Endodermal cell (in vitro differentiated cells): ENCODE results near the gene ZNF562. TPM values are rescaled to one million over a fixed set of nuclear protein-coding genes. Genes with fewer than 3 reads are reported as not detected.

Source experiments
- DNase-seq: peaks from one replicate; pipeline ENCODE4 v3.0.0-alpha.2; 2017
- H3K27ac ChIP-seq: 2 replicates; pipeline ENCODE4 v1.5.1; 2013; ENCODE audit warnings: mild to moderate bottlenecking, low read depth, low read length, moderate library complexity
- H3K27me3 ChIP-seq: 2 replicates; pipeline ENCODE4 v1.6.1; 2013; ENCODE audit warnings: mild to moderate bottlenecking, low read length, moderate library complexity; ENCODE audit not compliant: insufficient read depth, control insufficient read depth, poor library complexity, severe bottlenecking
- H3K36me3 ChIP-seq: 2 replicates; pipeline ENCODE4 v1.7.0; 2013; ENCODE audit warnings: mild to moderate bottlenecking, low read length, moderate library complexity; ENCODE audit not compliant: control insufficient read depth, insufficient read depth
- H3K4me1 ChIP-seq: one replicate; pipeline ENCODE4 v1.7.0; 2013; ENCODE audit warnings: low read length; ENCODE audit not compliant: control insufficient read depth, insufficient read depth
- H3K4me3 ChIP-seq: 2 replicates; pipeline ENCODE4 v1.5.1; 2013; ENCODE audit warnings: mild to moderate bottlenecking, low read length, moderate library complexity
- H3K9ac ChIP-seq: 2 replicates; pipeline ENCODE4 v1.6.1; 2013; ENCODE audit warnings: mild to moderate bottlenecking, low read length, moderate library complexity; ENCODE audit not compliant: poor library complexity, severe bottlenecking; ENCODE audit errors: extremely low read depth
- H3K9me3 ChIP-seq: 2 replicates; pipeline ENCODE4 v1.6.1; 2013; ENCODE audit warnings: mild to moderate bottlenecking, low read length, moderate library complexity; ENCODE audit not compliant: control insufficient read depth
- H3K27ac Mint-ChIP-seq: 2 replicates; pipeline ENCODE4 v1.8.0; 2020; ENCODE audit warnings: mixed read lengths
- H3K27me3 Mint-ChIP-seq: 2 replicates; pipeline ENCODE4 v1.8.0; 2021; ENCODE audit warnings: mild to moderate bottlenecking, mixed read lengths; ENCODE audit not compliant: insufficient read depth
- H3K36me3 Mint-ChIP-seq: 2 replicates; pipeline ENCODE4 v1.8.0; 2020; ENCODE audit warnings: low read depth, mixed read lengths
- H3K4me1 Mint-ChIP-seq: 2 replicates; pipeline ENCODE4 v1.8.0; 2020; ENCODE audit warnings: mixed read lengths
- H3K4me3 Mint-ChIP-seq: 2 replicates; pipeline ENCODE4 v1.8.0; 2020; ENCODE audit warnings: mild to moderate bottlenecking, moderate library complexity, mixed read lengths
- H3K9me3 Mint-ChIP-seq: 2 replicates; pipeline ENCODE4 v1.8.0; 2020; ENCODE audit warnings: mild to moderate bottlenecking, mixed read lengths
- whole genome bisulfite sequencing, 2 experiments: methylation state at CpG; one replicate each; pipeline versions ENCODE4 v1.1.5 to v1.1.7; 2013; ENCODE audit warnings: missing lambda C conversion rate in 2 of 2, mixed read lengths in 1 of 2; ENCODE audit not compliant: insufficient coverage in 1 of 2, insufficient read length in 1 of 2; 5-methylcytosine and 5-hydroxymethylcytosine counted together
- total RNA-seq, 2 donors: library from RNA; stranded (reverse); fragmentation: NEBNext Ultra II Directional in 1 of 2; extraction: Animal tissue kit (Norgen Biotek cat#: 25700) in 1 of 2; gene quantifications; 2 replicates in 1 of 2; 3 replicates in 1 of 2; pipeline ENCODE4 v1.2.1, GENCODE V29; 2021
- TF ChIP-seq, protein P1 (sequence below): fragments of 200-600 bp; sonication (generic); conservative IDR thresholded peaks from 2 replicates; pipeline ENCODE4 v1.5.0; 2021; ENCODE audit warnings: antibody characterized with exemption, mild to moderate bottlenecking

Gene ZNF562
- total RNA-seq, 2 donors from 2014 or later, result 1.9 to 15.5 TPM

DNA sequence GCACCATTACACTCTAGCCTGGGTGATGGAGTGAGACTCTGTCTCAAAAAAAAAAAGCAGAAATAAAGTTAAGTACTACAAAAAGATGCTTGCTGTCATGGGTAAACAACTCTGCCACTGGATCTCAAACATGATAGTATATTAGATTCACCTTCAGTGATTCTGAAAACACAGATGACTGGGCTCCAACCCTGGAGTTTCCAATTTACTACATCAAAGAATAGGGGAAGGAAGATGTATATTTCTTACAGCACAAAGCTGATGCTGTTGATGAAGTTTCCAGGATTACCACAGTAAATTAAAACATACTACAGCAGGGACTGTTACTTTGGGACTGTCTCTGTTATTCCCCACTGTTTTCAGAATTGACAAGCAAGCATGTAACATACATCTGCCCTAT, 59.1 kb downstream of the ZNF562 start:
- no peaks in the 10 kb centered on the region for H3K27me3 Mint-ChIP-seq
- Histone ChIP-seq H3K4me3 (no peak overlapping the region), H3K9ac (no peak overlapping the region), H3K27ac (no peak overlapping the region), H3K36me3 (peaks cover 85% of the 10 kb centered on the region), H3K27me3 (no peaks in the 10 kb centered on the region), H3K4me1 (no peaks in the 10 kb centered on the region), H3K9me3 (peaks cover 53% of the 10 kb centered on the region)
- DNase-seq, result no peak
- no peak overlapping the region for H3K4me3 Mint-ChIP-seq
- TF ChIP-seq, protein P1, sequence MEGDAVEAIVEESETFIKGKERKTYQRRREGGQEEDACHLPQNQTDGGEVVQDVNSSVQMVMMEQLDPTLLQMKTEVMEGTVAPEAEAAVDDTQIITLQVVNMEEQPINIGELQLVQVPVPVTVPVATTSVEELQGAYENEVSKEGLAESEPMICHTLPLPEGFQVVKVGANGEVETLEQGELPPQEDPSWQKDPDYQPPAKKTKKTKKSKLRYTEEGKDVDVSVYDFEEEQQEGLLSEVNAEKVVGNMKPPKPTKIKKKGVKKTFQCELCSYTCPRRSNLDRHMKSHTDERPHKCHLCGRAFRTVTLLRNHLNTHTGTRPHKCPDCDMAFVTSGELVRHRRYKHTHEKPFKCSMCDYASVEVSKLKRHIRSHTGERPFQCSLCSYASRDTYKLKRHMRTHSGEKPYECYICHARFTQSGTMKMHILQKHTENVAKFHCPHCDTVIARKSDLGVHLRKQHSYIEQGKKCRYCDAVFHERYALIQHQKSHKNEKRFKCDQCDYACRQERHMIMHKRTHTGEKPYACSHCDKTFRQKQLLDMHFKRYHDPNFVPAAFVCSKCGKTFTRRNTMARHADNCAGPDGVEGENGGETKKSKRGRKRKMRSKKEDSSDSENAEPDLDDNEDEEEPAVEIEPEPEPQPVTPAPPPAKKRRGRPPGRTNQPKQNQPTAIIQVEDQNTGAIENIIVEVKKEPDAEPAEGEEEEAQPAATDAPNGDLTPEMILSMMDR, result no peak
- peaks cover 83% of the 10 kb centered on the region for H3K36me3 Mint-ChIP-seq
- H3K9me3 Mint-ChIP-seq, result peaks cover 47% of the 10 kb centered on the region
- peaks cover 1% of the 10 kb centered on the region for H3K4me1 Mint-ChIP-seq
- H3K27ac Mint-ChIP-seq, result no peak overlapping the region

GRCh38 chr19:9610484-9611113, 64.3 kb downstream of the ZNF562 start:
- Histone ChIP-seq H3K4me1 (no peaks in the 10 kb centered on the region), H3K4me3 (peak overlapping the region; percentile 48), H3K9me3 (peaks cover 75% of the 10 kb centered on the region), H3K9ac (no peak overlapping the region), H3K36me3 (peaks cover 77% of the 10 kb centered on the region), H3K27ac (no peak overlapping the region), H3K27me3 (no peaks in the 10 kb centered on the region)
- H3K9me3 Mint-ChIP-seq, result peaks cover 89% of the 10 kb centered on the region
- H3K27me3 Mint-ChIP-seq, result no peaks in the 10 kb centered on the region
- no peaks in the 10 kb centered on the region for H3K4me1 Mint-ChIP-seq
- no peak overlapping the region for H3K4me3 Mint-ChIP-seq
- TF ChIP-seq, protein P1, result no peak
- WGBS, 2 experiments, result 100% methylated on average over 2 of the region's 2 CpGs; no CpG with 5 or more reads in 1 of the 2 experiments
- H3K36me3 Mint-ChIP-seq, result peaks cover 84% of the 10 kb centered on the region
- no peak for DNase-seq
- H3K27ac Mint-ChIP-seq, result no peak overlapping the region

DNA sequence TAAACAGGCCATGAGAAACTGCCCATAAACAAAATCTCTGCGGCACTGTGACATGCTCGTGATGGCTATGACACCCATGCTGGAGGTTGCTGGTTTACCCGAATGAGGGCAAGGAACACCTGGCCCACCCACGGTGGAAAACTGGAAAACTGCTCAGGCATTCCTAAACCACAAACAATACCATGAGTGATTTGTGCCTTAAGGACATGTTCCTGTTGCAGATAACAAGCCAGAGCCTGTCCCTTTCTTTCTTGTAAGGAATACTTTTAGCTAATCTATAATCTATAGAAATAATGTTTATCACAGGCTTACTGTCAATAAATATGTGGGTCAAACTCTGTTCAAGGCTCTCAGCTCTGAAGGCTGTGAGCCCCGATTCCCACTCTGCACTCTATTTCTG, 66.0 kb downstream of the ZNF562 start:
- Mint-ChIP-seq H3K9me3 (peaks cover 82% of the 10 kb centered on the region), H3K27me3 (no peaks in the 10 kb centered on the region), H3K36me3 (peaks cover 70% of the 10 kb centered on the region), H3K4me1 (no peaks in the 10 kb centered on the region), H3K4me3 (no peak overlapping the region), H3K27ac (no peak overlapping the region)
- WGBS, 2 experiments, result 88 to 100% methylated on average over 5 of the region's 5 CpGs
- no peak overlapping the region for H3K9ac ChIP-seq
- no peak overlapping the region for H3K27ac ChIP-seq
- no peaks in the 10 kb centered on the region for H3K27me3 ChIP-seq
- H3K4me3 ChIP-seq, result peak overlapping the region; percentile 49
- no peak for DNase-seq
- H3K9me3 ChIP-seq, result peaks cover 58% of the 10 kb centered on the region
- TF ChIP-seq, protein P1, result no peak
- no peaks in the 10 kb centered on the region for H3K4me1 ChIP-seq
- H3K36me3 ChIP-seq, result peaks cover 60% of the 10 kb centered on the region
